ENCODE results near the gene SOCS6. TPM values are rescaled to one million over a fixed set of nuclear protein-coding genes. Genes with fewer than 3 reads are reported as not detected.

Gene SOCS6
- total RNA-seq, 1 donor = 38.7 TPM

- Histone ChIP-seq H3K27me3 (ENCODE audit: insufficient read depth, low read length) (no peaks in the 10 kb centered on the region), H3K4me2 (ENCODE audit: insufficient read depth, low read length) (no peak overlapping the region), H4K20me1 (ENCODE audit: insufficient read depth, low read length) (no peaks in the 10 kb centered on the region), H3K79me2 (ENCODE audit: insufficient read depth, low read length) (no peaks in the 10 kb centered on the region), H3K27ac (ENCODE audit: low read depth, low read length) (no peak overlapping the region), H3K4me1 (ENCODE audit: insufficient read depth, low read length) (no peaks in the 10 kb centered on the region), H2AFZ (ENCODE audit: low read length) (no peak overlapping the region), H3K36me3 (ENCODE audit: insufficient read depth, low read length) (no peaks in the 10 kb centered on the region), H3K4me3 (ENCODE audit: insufficient read depth, low read length) (no peak overlapping the region), H3K9me3 (ENCODE audit: low read depth, low read length) (no peaks in the 10 kb centered on the region)
- TF ChIP-seq CTCF (IDR thresholded peaks at IDR 0.05; ENCODE audit: extremely low read depth, low read depth, low read length) = no peak
- DNase-seq (ENCODE audit: insufficient read length, low spot score, missing footprints) = no peak
These were observed 25.5 kb upstream of the SOCS6 start for GRCh38 chr18:70263336-70263735.

GRCh38 chr18:70271742-70272141, 17.1 kb upstream of the SOCS6 start:
- H3K4me3 ChIP-seq (ENCODE audit: insufficient read depth, low read length) = no peak overlapping the region
- no peaks in the 10 kb centered on the region for H4K20me1 ChIP-seq (ENCODE audit: insufficient read depth, low read length)
- H3K9me3 ChIP-seq (ENCODE audit: low read depth, low read length) = peaks cover 5% of the 10 kb centered on the region
- no peaks in the 10 kb centered on the region for H3K79me2 ChIP-seq (ENCODE audit: insufficient read depth, low read length)
- no peaks in the 10 kb centered on the region for H3K36me3 ChIP-seq (ENCODE audit: insufficient read depth, low read length)
- no peak for TF ChIP-seq CTCF (IDR thresholded peaks at IDR 0.05; ENCODE audit: extremely low read depth, low read depth, low read length)
- no peak overlapping the region for H3K4me2 ChIP-seq (ENCODE audit: insufficient read depth, low read length)
- DNase-seq (ENCODE audit: insufficient read length, low spot score, missing footprints) = no peak
- no peak overlapping the region for H2AFZ ChIP-seq (ENCODE audit: low read length)
- no peaks in the 10 kb centered on the region for H3K27me3 ChIP-seq (ENCODE audit: insufficient read depth, low read length)
- H3K27ac ChIP-seq (ENCODE audit: low read depth, low read length) = no peak overlapping the region
- H3K4me1 ChIP-seq (ENCODE audit: insufficient read depth, low read length) = no peaks in the 10 kb centered on the region

- H3K9me3 ChIP-seq (ENCODE audit: low read depth, low read length) = peaks cover 5% of the 10 kb centered on the region
- H3K79me2 ChIP-seq (ENCODE audit: insufficient read depth, low read length) = no peaks in the 10 kb centered on the region
- H3K36me3 ChIP-seq (ENCODE audit: insufficient read depth, low read length) = no peaks in the 10 kb centered on the region
- no peak overlapping the region for H3K4me3 ChIP-seq (ENCODE audit: insufficient read depth, low read length)
- no peak for DNase-seq (ENCODE audit: insufficient read length, low spot score, missing footprints)
- no peaks in the 10 kb centered on the region for H4K20me1 ChIP-seq (ENCODE audit: insufficient read depth, low read length)
- no peaks in the 10 kb centered on the region for H3K27me3 ChIP-seq (ENCODE audit: insufficient read depth, low read length)
- no peaks in the 10 kb centered on the region for H3K4me1 ChIP-seq (ENCODE audit: insufficient read depth, low read length)
- no peak for TF ChIP-seq CTCF (IDR thresholded peaks at IDR 0.05; ENCODE audit: extremely low read depth, low read depth, low read length)
- no peak overlapping the region for H3K4me2 ChIP-seq (ENCODE audit: insufficient read depth, low read length)
- H2AFZ ChIP-seq (ENCODE audit: low read length) = no peak overlapping the region
- no peak overlapping the region for H3K27ac ChIP-seq (ENCODE audit: low read depth, low read length)
These were observed 15.8 kb upstream of the SOCS6 start for GRCh38 chr18:70273021-70273420.

GRCh38 chr18:70276416-70277191, 12.2 kb upstream of the SOCS6 start:
- no peak overlapping the region for H3K4me2 ChIP-seq (ENCODE audit: insufficient read depth, low read length)
- H3K4me1 ChIP-seq (ENCODE audit: insufficient read depth, low read length) = no peaks in the 10 kb centered on the region
- no peak for TF ChIP-seq CTCF (IDR thresholded peaks at IDR 0.05; ENCODE audit: extremely low read depth, low read depth, low read length)
- no peak overlapping the region for H3K27ac ChIP-seq (ENCODE audit: low read depth, low read length)
- H4K20me1 ChIP-seq (ENCODE audit: insufficient read depth, low read length) = no peaks in the 10 kb centered on the region
- DNase-seq (ENCODE audit: insufficient read length, low spot score, missing footprints) = no peak
- H3K9me3 ChIP-seq (ENCODE audit: low read depth, low read length) = peaks cover 3% of the 10 kb centered on the region
- H3K4me3 ChIP-seq (ENCODE audit: insufficient read depth, low read length) = no peak overlapping the region
- no peaks in the 10 kb centered on the region for H3K36me3 ChIP-seq (ENCODE audit: insufficient read depth, low read length)
- no peak overlapping the region for H2AFZ ChIP-seq (ENCODE audit: low read length)
- no peaks in the 10 kb centered on the region for H3K79me2 ChIP-seq (ENCODE audit: insufficient read depth, low read length)
- no peaks in the 10 kb centered on the region for H3K27me3 ChIP-seq (ENCODE audit: insufficient read depth, low read length)
